Measurements from ENCODE around the gene NAALADL1. TPM values are rescaled to one million over a fixed set of nuclear protein-coding genes. Genes with fewer than 3 reads are reported as not detected.
A peak's percentile ranks its signal among the peaks of the same experiment; 100 is the strongest.
"Not testable (repeated sequence)": the region's sequence is repeated elsewhere in the genome, so short reads cannot be mapped to it uniquely, and the experiment has no call there.

The NAALADL1 gene
- total RNA-seq, 2 experiments from 2014 or later, result 11.7 to 13.6 TPM

DNA sequence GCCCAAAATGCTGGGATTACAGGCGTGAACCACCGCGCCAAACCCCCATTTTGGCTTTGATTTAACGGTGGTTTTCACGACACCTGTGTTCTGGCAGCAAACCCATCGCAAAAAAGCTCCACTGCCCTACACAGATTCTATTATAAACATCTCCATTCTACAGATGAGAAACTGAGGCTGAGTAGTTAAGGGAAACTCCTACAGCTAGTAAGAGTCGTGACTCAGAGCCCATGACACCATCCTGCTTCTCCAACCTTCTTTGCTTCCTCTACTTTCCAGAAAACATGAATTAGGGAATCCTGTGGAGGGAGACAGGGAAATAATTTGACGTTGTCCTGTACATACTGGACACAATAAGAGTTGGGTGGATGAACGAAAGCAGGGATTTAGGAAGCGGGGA, 31.5 kb downstream of the NAALADL1 start:
- peaks cover 21% of the 10 kb centered on the region for H3K4me1 Mint-ChIP-seq
- peak overlapping the region; percentile 86 for H3K27ac Mint-ChIP-seq
- POLR2A ChIA-PET, result interaction anchor here (0.6 kb wide), 1 partner anchor 137 kb away, joined by 4 read pairs; no protein-coding TSS in a partner anchor
- no peak for DNase-seq
- peaks cover 3% of the 10 kb centered on the region for H3K36me3 Mint-ChIP-seq (ENCODE audit: low read depth)
- H3K9me3 Mint-ChIP-seq (ENCODE audit: low read depth), result no peaks in the 10 kb centered on the region
- ATAC-seq, result peak; percentile 8
- peak overlapping the region; percentile 73 for H3K4me3 Mint-ChIP-seq
- intact Hi-C loops (cut with DNase I, micrococcal nuclease), result loop anchor here (1.0 kb wide), 14 partner anchors 13 to 588 kb away; partner anchors contain the start of genes ARL2 (in 2 of the 2), PPP2R5B (in 2 of the 2), ATG2A (in 1 of the 2) and CDCA5 (in 1 of the 2)
- H3K27me3 Mint-ChIP-seq, result no peaks in the 10 kb centered on the region
- CTCF ChIA-PET, result interaction anchor here (0.8 to 5.9 kb wide), 9 partner anchors 9 to 86 kb away, joined by 3 to 41 read pairs (median 4); partner anchors contain the start of genes ARL2, BATF2, MAJIN and SAC3D1

DNA sequence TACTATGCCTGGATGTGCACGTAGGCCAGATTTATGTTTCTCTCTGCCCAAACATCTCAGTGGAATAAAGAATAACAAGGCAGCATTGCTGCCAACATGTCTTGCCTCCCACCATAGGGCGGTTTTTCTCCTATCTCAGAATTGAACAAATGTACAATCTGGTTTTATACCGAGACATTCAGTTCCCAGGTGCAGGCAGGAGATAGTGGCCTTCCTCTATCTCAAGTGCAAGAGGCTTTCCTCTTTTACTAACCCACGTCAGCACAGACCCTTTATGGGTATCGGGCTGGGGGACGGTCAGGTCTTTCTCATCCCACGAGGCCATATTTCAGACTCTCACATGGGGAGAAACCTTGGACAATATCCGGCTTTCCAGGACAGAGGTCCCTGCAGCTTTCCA, 34.9 kb downstream of the NAALADL1 start:
- H3K27ac Mint-ChIP-seq; intact Hi-C loops (cut with DNase I, micrococcal nuclease); H3K27me3 Mint-ChIP-seq; ATAC-seq; DNase-seq; H3K4me3 Mint-ChIP-seq; H3K9me3 Mint-ChIP-seq (ENCODE audit: low read depth); POLR2A ChIA-PET: not testable (repeated sequence)
- Mint-ChIP-seq H3K4me1 (peaks cover 17% of the 10 kb centered on the region), H3K36me3 (ENCODE audit: low read depth) (peaks cover 11% of the 10 kb centered on the region)
- CTCF ChIA-PET, result interaction anchor here (5.9 kb wide), 1 partner anchor 10 kb away, joined by 41 read pairs; the partner anchor contains the start of gene ARL2

DNA sequence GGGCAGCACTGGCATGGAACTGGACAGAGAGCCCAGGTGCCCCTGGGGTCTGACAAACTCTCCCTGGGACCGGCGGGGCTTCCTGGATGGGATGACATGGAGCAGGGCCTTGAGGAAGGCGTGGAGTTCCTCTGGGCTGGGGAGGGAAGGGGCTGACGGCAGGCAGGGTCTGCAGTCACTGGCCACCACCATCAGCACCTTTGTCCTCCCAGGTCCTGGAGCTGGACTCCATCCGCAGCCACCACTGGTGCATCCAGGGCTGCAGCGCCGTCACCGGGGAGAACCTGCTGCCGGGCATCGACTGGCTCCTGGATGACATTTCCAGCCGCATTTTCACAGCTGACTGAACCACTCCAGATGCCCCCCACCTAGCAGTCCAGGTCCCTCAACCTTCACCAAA, 36.8 kb downstream of the NAALADL1 start:
- Mint-ChIP-seq H3K27ac (no peak overlapping the region), H3K9me3 (ENCODE audit: low read depth) (no peaks in the 10 kb centered on the region), H3K27me3 (no peaks in the 10 kb centered on the region), H3K36me3 (ENCODE audit: low read depth) (peaks cover 22% of the 10 kb centered on the region), H3K4me1 (peaks cover 6% of the 10 kb centered on the region), H3K4me3 (no peak overlapping the region)
- ChIA-PET CTCF (interaction anchor here (0.5 to 0.6 kb wide), 2 partner anchors 11 to 132 kb away, joined by 3 to 4 read pairs; no protein-coding TSS in a partner anchor), POLR2A (no interaction called here)
- DNase-seq (no peak), ATAC-seq (no peak)
- intact Hi-C loops (cut with DNase I, micrococcal nuclease), result no loop called here

DNA sequence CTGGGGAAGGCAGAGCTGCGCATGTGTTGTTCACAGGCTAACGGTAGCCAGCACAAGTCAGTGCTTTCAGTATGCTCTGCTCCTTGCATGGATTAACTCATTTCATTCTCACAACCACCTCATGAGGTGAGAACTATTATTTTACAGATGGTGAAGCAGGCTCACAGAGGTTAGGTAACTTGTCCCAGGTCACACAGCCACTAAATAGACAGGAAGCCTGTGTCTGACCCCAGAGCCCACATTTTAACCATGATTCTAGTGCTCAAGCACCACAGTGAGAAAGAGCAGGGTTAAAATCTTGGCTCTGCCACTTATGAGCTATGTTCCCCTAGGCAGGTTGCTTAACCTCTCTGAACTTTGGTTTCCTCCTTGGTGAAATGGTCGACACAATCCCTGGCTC, 37.4 kb downstream of the NAALADL1 start:
- H3K27me3 Mint-ChIP-seq, result no peaks in the 10 kb centered on the region
- no peak overlapping the region for H3K4me3 Mint-ChIP-seq
- H3K9me3 Mint-ChIP-seq (ENCODE audit: low read depth), result no peaks in the 10 kb centered on the region
- ChIA-PET POLR2A (no interaction called here), CTCF (no interaction called here)
- no peak for ATAC-seq
- peaks cover 25% of the 10 kb centered on the region for H3K36me3 Mint-ChIP-seq (ENCODE audit: low read depth)
- peaks cover 11% of the 10 kb centered on the region for H3K4me1 Mint-ChIP-seq
- no peak overlapping the region for H3K27ac Mint-ChIP-seq
- DNase-seq, result no peak
- intact Hi-C loops (cut with DNase I, micrococcal nuclease), result no loop called here

DNA sequence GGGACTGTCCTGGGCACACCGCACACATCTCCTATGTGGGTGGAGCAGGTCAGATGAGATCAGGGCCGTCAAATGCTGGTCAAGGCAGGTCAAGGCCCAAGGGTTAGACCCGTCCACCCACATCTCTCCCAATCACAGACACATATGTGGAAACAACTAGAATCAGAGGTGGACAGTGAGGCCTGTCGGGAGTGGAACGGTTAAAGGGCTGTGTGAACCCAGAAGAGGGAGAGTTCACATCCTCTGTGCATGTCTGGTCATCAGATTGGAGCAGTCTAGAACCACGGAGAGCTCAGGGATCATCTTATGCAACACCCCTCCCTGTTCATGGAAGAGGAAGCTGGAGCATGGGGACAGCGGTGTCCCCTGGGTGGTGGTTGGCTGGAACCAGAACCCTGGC, 38.5 kb downstream of the NAALADL1 start:
- Mint-ChIP-seq H3K4me1 (peaks cover 17% of the 10 kb centered on the region), H3K27ac (no peak overlapping the region), H3K9me3 (ENCODE audit: low read depth) (no peaks in the 10 kb centered on the region), H3K27me3 (no peaks in the 10 kb centered on the region), H3K4me3 (no peak overlapping the region), H3K36me3 (ENCODE audit: low read depth) (peaks cover 25% of the 10 kb centered on the region)
- ChIA-PET POLR2A (no interaction called here), CTCF (interaction anchor here (0.6 kb wide), 2 partner anchors 75 to 204 kb away, joined by 3 read pairs; no protein-coding TSS in a partner anchor)
- DNase-seq (no peak), ATAC-seq (no peak)
- intact Hi-C loops (cut with DNase I, micrococcal nuclease), result no loop called here

DNA sequence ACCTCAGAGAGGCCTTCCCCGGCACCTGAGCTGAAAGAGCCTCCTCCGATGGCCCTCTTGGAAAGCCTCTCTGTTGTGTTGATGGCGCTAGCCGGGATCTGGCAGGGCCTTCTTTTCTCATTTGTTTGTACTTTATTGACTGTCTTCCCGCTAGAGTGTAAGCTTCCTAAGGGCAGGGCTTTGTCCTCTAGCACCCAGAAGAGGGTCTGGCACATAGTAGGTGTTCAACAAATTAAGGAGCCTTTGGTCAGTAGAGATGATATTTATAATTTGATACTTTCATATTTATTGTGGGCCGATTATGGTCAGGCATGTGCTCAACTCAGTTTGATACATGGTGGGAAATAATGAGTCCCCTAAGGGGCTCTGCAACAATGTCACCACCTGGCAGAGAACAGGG, 40.4 kb downstream of the NAALADL1 start:
- no peak overlapping the region for H3K27ac Mint-ChIP-seq
- no peaks in the 10 kb centered on the region for H3K27me3 Mint-ChIP-seq
- ChIA-PET CTCF (interaction anchor here (1.0 to 1.5 kb wide), 2 partner anchors 9 to 11 kb away, joined by 3 to 4 read pairs; partner anchors contain the start of gene SNX15), POLR2A (no interaction called here)
- intact Hi-C loops (cut with DNase I, micrococcal nuclease), result no loop called here
- H3K9me3 Mint-ChIP-seq (ENCODE audit: low read depth), result no peaks in the 10 kb centered on the region
- DNase-seq, result no peak
- ATAC-seq, result no peak
- peaks cover 23% of the 10 kb centered on the region for H3K4me1 Mint-ChIP-seq
- H3K4me3 Mint-ChIP-seq, result no peak overlapping the region
- peaks cover 25% of the 10 kb centered on the region for H3K36me3 Mint-ChIP-seq (ENCODE audit: low read depth)

DNA sequence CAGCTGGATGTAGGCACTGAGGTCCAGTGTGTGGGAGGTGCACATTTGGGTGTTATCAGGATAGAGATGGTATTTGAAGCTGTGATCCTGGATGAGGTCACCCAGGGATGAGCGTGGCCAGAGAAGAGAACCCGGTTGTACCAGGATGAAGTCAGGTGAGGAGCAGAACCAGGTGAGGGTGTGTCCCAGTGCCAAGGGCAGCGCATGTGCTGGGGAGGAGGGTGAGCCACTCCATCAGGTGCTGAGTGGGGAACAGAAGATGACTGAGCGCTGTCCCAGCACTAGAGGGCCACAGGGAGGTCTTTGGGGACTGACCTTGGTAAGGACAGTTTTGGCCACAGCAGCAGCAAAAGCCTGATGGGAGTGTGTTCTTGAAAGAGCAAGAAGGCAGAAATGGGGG, 41.6 kb downstream of the NAALADL1 start:
- DNase-seq, result no peak
- intact Hi-C loops (cut with DNase I, micrococcal nuclease), result no loop called here
- CTCF ChIA-PET, result no interaction called here
- Mint-ChIP-seq H3K27me3 (no peaks in the 10 kb centered on the region), H3K4me3 (no peak overlapping the region), H3K9me3 (ENCODE audit: low read depth) (no peaks in the 10 kb centered on the region), H3K27ac (no peak overlapping the region), H3K36me3 (ENCODE audit: low read depth) (peaks cover 22% of the 10 kb centered on the region), H3K4me1 (peaks cover 25% of the 10 kb centered on the region)
- POLR2A ChIA-PET, result no interaction called here
- ATAC-seq, result no peak

DNA sequence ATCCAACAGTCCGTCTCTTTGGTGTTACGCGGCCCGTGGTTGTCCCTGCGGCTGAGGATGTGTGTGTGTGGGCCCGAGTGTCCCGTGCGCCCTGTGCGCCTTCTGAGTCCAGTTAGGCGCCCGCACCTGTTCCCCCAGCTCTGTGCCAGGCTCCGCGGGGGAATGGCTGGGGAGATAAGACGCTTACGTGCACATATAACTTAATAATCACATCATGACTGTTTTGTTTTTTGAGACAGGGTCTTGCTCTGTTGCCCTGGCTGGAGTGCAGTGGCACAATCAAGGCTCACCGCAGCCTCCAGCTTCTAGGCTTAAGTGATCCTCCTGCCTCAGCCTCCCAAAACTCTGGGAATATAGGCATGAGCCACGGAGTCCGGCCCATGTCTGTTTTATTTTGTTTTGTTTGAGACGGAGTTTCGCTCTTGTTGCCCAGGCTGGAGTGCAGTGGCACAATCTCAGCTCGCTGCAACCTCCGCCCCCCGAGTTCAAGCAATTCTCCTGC, 43.6 kb downstream of the NAALADL1 start:
- ATAC-seq (peak; percentile 11), DNase-seq (no peak)
- Mint-ChIP-seq H3K4me3 (peak overlapping the region; percentile 86), H3K9me3 (ENCODE audit: low read depth) (no peaks in the 10 kb centered on the region), H3K27me3 (no peaks in the 10 kb centered on the region), H3K36me3 (ENCODE audit: low read depth) (peaks cover 21% of the 10 kb centered on the region), H3K27ac (peak overlapping the region; percentile 94), H3K4me1 (peaks cover 25% of the 10 kb centered on the region)
- POLR2A ChIA-PET, result interaction anchor here (0.6 kb wide), 1 partner anchor 26 kb away, joined by 3 read pairs; the partner anchor contains the start of gene SAC3D1
- intact Hi-C loops (cut with DNase I, micrococcal nuclease), result loop anchor here (1.0 to 5.0 kb wide), 11 partner anchors 13 to 303 kb away; partner anchors contain the start of genes SNX15 (in 2 of the 2), ATG2A (in 1 of the 2), CAPN1 (in 1 of the 2) and CDCA5 (in 1 of the 2)
- CTCF ChIA-PET, result interaction anchor here (0.6 to 3.1 kb wide), 27 partner anchors 12 to 308 kb away, joined by 3 to 41 read pairs (median 3); partner anchors contain the start of genes BATF2, CDC42BPG, SF1 and SNX15

DNA sequence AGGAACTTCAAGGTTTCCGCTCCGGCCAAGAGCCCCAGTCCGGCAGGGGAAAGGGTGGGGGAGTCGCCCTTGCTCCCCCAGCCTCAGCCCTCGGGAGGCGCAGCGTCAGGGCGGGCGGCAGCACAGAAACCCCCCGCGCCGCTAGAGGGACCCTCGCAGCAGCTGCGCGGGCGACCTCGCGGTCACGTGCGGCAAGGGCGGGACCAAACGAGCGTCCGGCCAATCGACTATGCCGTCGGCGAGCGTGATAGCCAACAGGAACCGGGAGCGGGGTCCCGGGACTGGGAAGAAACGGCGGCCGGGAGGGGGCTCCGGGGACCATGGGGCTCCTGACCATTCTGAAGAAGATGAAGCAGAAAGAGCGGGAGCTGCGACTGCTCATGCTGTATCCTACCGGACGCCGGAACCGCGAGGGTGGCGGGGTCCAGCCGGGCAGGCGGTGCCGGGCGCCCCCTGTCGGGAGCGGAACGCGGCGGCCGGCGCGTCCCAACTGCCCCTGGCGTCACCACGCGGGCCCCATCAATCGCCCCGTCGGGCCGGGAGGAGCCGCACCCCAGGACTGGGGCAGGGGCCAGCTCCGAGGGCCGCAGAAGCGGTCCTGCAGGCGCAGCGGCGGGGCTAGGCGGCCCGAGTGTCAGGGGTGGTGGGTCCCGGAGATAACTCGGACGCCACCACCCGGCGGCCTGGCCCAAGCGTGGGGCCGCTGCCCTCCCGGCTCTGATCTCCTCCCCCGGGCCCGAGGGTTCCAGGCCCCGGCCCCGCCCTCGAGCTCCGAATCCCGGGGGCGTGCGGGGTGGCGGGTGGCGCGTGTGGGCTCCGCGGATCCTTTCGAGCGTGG, 44.2 kb downstream of the NAALADL1 start, which contains the start of gene ARL2:
TSS of gene ARL2 (plus strand) at position 273 of the 838 bp plus-strand sequence. CDS start at position 321, 48 bp downstream.
- peak; percentile 90 for DNase-seq
- POLR2A ChIA-PET, result interaction anchor here (0.6 kb wide), 2 partner anchors 27 to 253 kb away, joined by 3 to 4 read pairs; partner anchors contain the start of gene SAC3D1
- Mint-ChIP-seq H3K4me1 (peaks cover 25% of the 10 kb centered on the region), H3K4me3 (peak within 1 kb of the TSS; percentile 86), H3K27me3 (no peaks in the 10 kb centered on the region), H3K36me3 (ENCODE audit: low read depth) (peaks cover 16% of the 10 kb centered on the region), H3K9me3 (ENCODE audit: low read depth) (no peaks in the 10 kb centered on the region), H3K27ac (peak within 1 kb of the TSS; percentile 96)
- intact Hi-C loops (cut with DNase I, micrococcal nuclease), result loop anchor here (1.0 to 5.0 kb wide), 17 partner anchors 13 to 303 kb away; partner anchors contain the start of genes ATG2A (in 2 of the 2), SAC3D1 (in 2 of the 2), SNX15 (in 2 of the 2) and VPS51 (in 2 of the 2)
- CTCF ChIA-PET, result interaction anchor here (0.6 to 3.1 kb wide), 25 partner anchors 13 to 307 kb away, joined by 3 to 41 read pairs (median 3); partner anchors contain the start of genes BATF2, CDC42BPG, MAJIN and SF1
- peak; percentile 74 for ATAC-seq

DNA sequence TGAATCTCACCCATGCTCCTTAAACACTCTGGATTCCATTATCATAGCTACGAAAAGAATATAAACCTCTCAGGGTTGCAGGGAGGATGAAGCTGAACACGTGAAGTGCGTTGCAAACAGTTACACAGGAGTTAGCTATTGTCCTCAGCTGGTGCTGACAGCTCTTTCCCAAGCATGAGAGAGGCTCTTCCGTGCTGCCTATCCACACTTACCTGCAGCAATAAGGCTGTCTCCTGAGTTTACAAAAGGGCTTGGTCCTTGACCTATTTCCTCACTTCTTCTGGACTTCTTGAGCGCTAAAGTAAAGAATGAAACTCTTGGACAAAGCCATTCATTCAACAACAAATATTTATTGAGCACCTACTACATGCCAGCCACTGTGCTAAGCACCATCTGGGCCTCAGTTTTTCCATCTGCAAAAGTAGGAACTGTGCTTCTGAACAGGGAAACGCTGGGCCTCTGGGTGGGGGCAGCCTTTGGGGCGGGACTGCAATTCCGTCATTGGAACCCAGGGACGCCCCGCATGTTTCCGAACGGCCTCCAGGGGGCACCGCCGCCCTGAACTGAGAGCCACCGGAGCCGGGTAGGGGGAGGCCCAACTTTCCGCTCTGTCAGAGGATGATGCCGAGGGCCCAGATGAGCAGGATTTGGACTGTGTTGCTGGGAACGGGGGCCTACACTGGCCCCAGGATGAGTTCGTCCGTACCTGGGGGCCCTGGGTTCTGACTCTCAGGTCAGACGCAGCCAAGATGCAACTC, 45.0 kb downstream of the NAALADL1 start:
- intact Hi-C loops (cut with DNase I, micrococcal nuclease), result loop anchor here (1.0 to 5.0 kb wide), 10 partner anchors 27 to 304 kb away; partner anchors contain the start of genes ATG2A (in 2 of the 2), VPS51 (in 2 of the 2), ZNHIT2 (in 2 of the 2) and POLA2 (in 1 of the 2)
- H3K4me3 Mint-ChIP-seq, result peak overlapping the region; percentile 83
- ChIA-PET POLR2A (interaction anchor here (0.6 kb wide), 1 partner anchor 252 kb away, joined by 4 read pairs; no protein-coding TSS in a partner anchor), CTCF (interaction anchor here (0.6 to 3.1 kb wide), 28 partner anchors 11 to 1813 kb away, joined by 3 to 41 read pairs (median 4); partner anchors contain the start of genes BATF2, CDC42BPG, MAJIN and SNX15)
- DNase-seq (peak; percentile 96), ATAC-seq (peak; percentile 87)
- no peaks in the 10 kb centered on the region for H3K27me3 Mint-ChIP-seq
- peaks cover 14% of the 10 kb centered on the region for H3K36me3 Mint-ChIP-seq (ENCODE audit: low read depth)
- H3K9me3 Mint-ChIP-seq (ENCODE audit: low read depth), result no peaks in the 10 kb centered on the region
- H3K27ac Mint-ChIP-seq, result peak overlapping the region; percentile 96
- H3K4me1 Mint-ChIP-seq, result peaks cover 25% of the 10 kb centered on the region
